Measurements from ENCODE around the gene SLC66A3. TPM values are rescaled to one million over a fixed set of nuclear protein-coding genes. Genes with fewer than 3 reads are reported as not detected.
A peak's percentile ranks its signal among the peaks of the same experiment; 100 is the strongest.

Gene SLC66A3
- total RNA-seq (1 to 10 TPM; 3.9 to 6.7 (median 4.7) TPM), polyA plus RNA-seq (1 to 10 TPM; 4.3 to 5.2 (median 5.1) TPM)
- long read RNA-seq, donor 1, transcript PQLC3-201 (7 exons, 1,830 nt), result major isoform, 6 of 11 reads
- long read RNA-seq, donor 1, partial matches to known transcripts, result 0 of 11 reads
- long read RNA-seq, donor 1, other reads (novel, unspliced or antisense), result 1 of 11 reads
- long read RNA-seq, donor 2, transcript PQLC3-201 (7 exons, 1,830 nt), result major isoform, 8 of 12 reads
- long read RNA-seq, donor 2, partial matches to known transcripts, result 0 of 12 reads
- long read RNA-seq, donor 2, other reads (novel, unspliced or antisense), result 1 of 12 reads

DNA sequence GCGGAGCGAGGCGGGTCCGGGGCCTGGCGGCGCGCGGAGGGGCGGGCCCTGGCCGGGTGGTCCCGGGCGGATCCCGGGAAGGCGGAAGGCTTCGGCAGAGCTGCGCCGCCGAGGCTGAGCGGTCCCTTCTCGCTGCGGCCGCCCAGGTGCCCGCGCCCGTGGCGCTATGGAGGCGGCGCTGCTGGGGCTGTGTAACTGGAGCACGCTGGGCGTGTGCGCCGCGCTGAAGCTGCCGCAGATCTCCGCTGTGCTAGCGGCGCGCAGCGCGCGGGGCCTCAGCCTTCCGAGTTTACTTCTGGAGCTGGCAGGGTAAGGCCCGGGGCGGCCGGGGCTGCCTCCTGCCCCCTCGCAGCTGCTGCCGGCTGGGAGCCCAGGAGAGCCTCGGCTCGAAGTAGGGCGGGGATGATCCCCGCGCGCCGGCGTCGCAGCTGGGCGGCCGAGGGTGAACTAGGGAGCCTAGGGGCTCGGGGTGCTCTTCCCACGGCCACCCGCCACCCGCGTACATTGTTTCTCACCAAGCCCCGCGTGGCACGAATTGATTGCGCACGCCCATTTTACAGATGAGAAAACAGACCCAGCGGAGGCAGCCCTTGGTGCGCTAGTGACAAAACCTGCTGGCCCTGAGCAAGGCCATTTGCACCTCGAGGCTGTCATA, at the start of gene SLC66A3:
Gene SLC66A3 (plus strand): TSS at position 87 of the 655 bp plus-strand sequence. CDS start 80 bp downstream, at position 167.
- peak within 1 kb of the TSS; percentile 78 for H3K4me3 ChIP-seq
- ATAC-seq (peak in 3 of 4 donors; percentile 84 to 86 (median 84)), DNase-seq (no peak)
- intact Hi-C loops (cut with DNase I), result loop anchor here in 1 of 2 donors (2.0 kb wide), 1 partner anchor 23 kb away; a partner anchor contains a TSS
- H3K36me3 ChIP-seq (ENCODE audit: insufficient read depth in 1 of 2, low read depth in 1 of 2), result no peaks in the 10 kb centered on the region
- TF ChIP-seq, protein P1, sequence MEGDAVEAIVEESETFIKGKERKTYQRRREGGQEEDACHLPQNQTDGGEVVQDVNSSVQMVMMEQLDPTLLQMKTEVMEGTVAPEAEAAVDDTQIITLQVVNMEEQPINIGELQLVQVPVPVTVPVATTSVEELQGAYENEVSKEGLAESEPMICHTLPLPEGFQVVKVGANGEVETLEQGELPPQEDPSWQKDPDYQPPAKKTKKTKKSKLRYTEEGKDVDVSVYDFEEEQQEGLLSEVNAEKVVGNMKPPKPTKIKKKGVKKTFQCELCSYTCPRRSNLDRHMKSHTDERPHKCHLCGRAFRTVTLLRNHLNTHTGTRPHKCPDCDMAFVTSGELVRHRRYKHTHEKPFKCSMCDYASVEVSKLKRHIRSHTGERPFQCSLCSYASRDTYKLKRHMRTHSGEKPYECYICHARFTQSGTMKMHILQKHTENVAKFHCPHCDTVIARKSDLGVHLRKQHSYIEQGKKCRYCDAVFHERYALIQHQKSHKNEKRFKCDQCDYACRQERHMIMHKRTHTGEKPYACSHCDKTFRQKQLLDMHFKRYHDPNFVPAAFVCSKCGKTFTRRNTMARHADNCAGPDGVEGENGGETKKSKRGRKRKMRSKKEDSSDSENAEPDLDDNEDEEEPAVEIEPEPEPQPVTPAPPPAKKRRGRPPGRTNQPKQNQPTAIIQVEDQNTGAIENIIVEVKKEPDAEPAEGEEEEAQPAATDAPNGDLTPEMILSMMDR (IDR thresholded peaks at IDR 0.05), result peak; percentile 22
- peak within 1 kb of the TSS; percentile 87 for H3K27ac ChIP-seq
- no peaks in the 10 kb centered on the region for H3K27me3 ChIP-seq (ENCODE audit: insufficient read depth in 3 of 3, low read length in 2 of 3)
- 2 to 4% (median 3%) methylated on average over 29 to 71 of the region's 71 CpGs for WGBS, 3 donors
- peaks cover 10% of the 10 kb centered on the region for H3K4me1 ChIP-seq
- no peaks in the 10 kb centered on the region for H3K9me3 ChIP-seq

DNA sequence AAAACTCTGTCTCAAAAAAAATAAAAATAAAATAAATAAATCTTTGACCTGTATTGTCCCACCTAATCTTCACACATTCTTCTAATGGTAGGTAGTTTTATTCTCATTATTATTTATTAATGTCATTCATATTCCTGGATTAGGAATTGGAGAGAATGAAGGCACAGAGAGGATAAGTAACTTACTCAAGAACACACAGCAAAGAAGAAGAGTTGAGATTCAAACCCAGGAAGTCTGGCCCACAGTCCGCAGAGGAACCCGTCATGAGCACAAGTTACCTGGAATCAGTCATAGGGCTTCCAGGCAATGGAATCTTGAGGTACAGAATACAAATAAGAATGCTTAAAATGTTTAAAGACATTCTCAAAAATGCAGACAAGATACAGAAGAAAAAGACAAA, 46.3 kb upstream of the SLC66A3 start:
- H3K27me3 ChIP-seq (ENCODE audit: insufficient read depth in 3 of 3, low read length in 2 of 3), result no peaks in the 10 kb centered on the region
- H3K9me3 ChIP-seq, result no peaks in the 10 kb centered on the region
- H3K4me3 ChIP-seq, result no peak overlapping the region
- no peaks in the 10 kb centered on the region for H3K4me1 ChIP-seq
- DNase-seq (no peak), ATAC-seq (no peak)
- no peak overlapping the region for H3K27ac ChIP-seq
- TF ChIP-seq, protein P1 (IDR thresholded peaks at IDR 0.05), result no peak
- H3K36me3 ChIP-seq (ENCODE audit: insufficient read depth in 1 of 2, low read depth in 1 of 2), result no peaks in the 10 kb centered on the region
- 95 to 99% (median 95%) methylated on average over 2 of the region's 2 CpGs for WGBS, 3 donors
- intact Hi-C loops (cut with DNase I), result no loop called here

DNA sequence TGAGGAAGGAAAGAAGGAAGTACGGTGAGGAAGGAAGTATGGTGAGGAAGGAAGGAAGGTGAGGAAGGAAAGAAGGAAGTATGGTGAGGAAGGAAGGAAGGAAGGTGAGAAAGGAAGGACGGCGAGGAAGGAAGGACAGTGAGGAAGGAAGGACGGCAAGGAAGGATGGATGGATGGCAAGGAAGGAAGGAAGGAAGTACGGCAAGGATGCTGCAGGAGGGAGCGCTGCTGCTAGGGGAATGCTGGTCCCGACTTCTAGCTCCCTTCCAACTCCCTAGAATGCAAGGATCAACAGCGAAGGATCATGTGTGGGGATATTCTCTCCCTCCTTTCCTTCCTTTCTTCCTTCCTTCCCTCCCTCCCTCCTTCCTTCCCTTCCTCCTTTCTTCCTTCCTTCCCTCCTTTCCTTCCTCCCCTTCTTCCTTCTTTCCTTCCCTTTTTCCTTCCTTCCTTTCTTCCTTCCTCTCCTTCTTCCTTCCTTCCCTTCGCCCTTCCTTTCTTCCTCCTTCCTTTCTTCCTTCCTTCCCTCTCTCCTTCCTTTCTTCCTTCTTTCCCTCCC, 42.3 kb upstream of the SLC66A3 start:
- no peak for DNase-seq
- no peak for ATAC-seq
- H3K36me3 ChIP-seq (ENCODE audit: insufficient read depth in 1 of 2, low read depth in 1 of 2), result no peaks in the 10 kb centered on the region
- H3K9me3 ChIP-seq, result no peaks in the 10 kb centered on the region
- no peaks in the 10 kb centered on the region for H3K4me1 ChIP-seq
- 91 to 95% (median 91%) methylated on average over 8 to 9 of the region's 9 CpGs for WGBS, 3 donors
- H3K4me3 ChIP-seq, result no peak overlapping the region
- intact Hi-C loops (cut with DNase I), result no loop called here
- no peak overlapping the region for H3K27ac ChIP-seq
- H3K27me3 ChIP-seq (ENCODE audit: insufficient read depth in 3 of 3, low read length in 2 of 3), result no peaks in the 10 kb centered on the region
- TF ChIP-seq, protein P1 (IDR thresholded peaks at IDR 0.05), result no peak

DNA sequence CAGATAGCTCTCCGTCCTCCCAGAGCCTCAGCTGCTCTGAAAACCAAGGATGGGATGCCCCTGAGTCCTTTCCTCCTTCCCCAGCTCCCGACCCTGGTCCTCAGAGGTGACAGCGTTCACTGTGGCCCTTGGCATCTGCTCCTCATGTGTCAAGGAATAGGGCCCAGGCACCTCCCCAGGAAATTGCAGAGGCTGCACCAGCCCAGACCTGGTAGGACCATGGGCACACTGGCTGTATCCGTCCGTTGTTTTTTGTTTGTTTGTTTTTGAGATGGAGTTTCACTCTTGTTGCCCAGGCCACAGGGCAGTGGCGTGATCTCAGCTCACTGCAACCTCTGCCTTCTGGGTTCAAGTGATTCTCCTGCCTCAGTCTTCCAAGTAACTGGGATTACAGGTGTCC, 37.5 kb upstream of the SLC66A3 start:
- intact Hi-C loops (cut with DNase I), result no loop called here
- TF ChIP-seq, protein P1 (IDR thresholded peaks at IDR 0.05), result no peak
- Histone ChIP-seq H3K4me3 (no peak overlapping the region), H3K36me3 (ENCODE audit: insufficient read depth in 1 of 2, low read depth in 1 of 2) (no peaks in the 10 kb centered on the region), H3K9me3 (no peaks in the 10 kb centered on the region), H3K4me1 (no peaks in the 10 kb centered on the region), H3K27ac (no peak overlapping the region), H3K27me3 (ENCODE audit: insufficient read depth in 3 of 3, low read length in 2 of 3) (no peaks in the 10 kb centered on the region)
- 82 to 88% (median 86%) methylated on average over 6 of the region's 6 CpGs for WGBS, 3 donors
- DNase-seq (no peak), ATAC-seq (no peak)
